Smooth muscle cell (in vitro differentiated cells): ENCODE measurements around the gene DCC. TPM values are rescaled to one million over a fixed set of nuclear protein-coding genes. Genes with fewer than 3 reads are reported as not detected.

Source experiments
- DNase-seq: peaks from one replicate; lab custom pipeline; 2025; ENCODE audit not compliant: unreplicated experiment; lab: John Stamatoyannopoulos, UW
- H2AFZ ChIP-seq: fragments of 200-600 bp; sonication (generic); 2 replicates; pipeline ENCODE4 v1.6.0; 2016; ENCODE audit warnings: antibody characterized with exemption, low read depth, mild to moderate bottlenecking
- H3F3A ChIP-seq: fragments of 200-600 bp; sonication (generic); 2 replicates; pipeline ENCODE4 v1.6.0; 2017; ENCODE audit warnings: antibody characterized with exemption, low read depth
- H3K27ac ChIP-seq: fragments of 200-600 bp; sonication (generic); 2 replicates; pipeline ENCODE4 v1.5.1; 2016; ENCODE audit warnings: low read depth, mild to moderate bottlenecking
- H3K27me3 ChIP-seq: fragments of 200-600 bp; sonication (generic); 2 replicates; pipeline ENCODE4 v1.6.1; 2016; ENCODE audit warnings: low read depth, mild to moderate bottlenecking
- H3K36me3 ChIP-seq: fragments of 200-600 bp; sonication (generic); 2 replicates; pipeline ENCODE4 v1.5.1; 2016; ENCODE audit warnings: low read depth
- H3K4me1 ChIP-seq: fragments of 200-600 bp; sonication (generic); 2 replicates; pipeline ENCODE4 v1.5.1; 2016; ENCODE audit warnings: low read depth
- H3K4me2 ChIP-seq: fragments of 200-600 bp; sonication (generic); 2 replicates; pipeline ENCODE4 v1.6.0; 2016; ENCODE audit warnings: mild to moderate bottlenecking
- H3K4me3 ChIP-seq: fragments of 200-600 bp; sonication (generic); 2 replicates; pipeline ENCODE4 v1.5.1; 2016; ENCODE audit warnings: mild to moderate bottlenecking
- H3K79me2 ChIP-seq: fragments of 200-600 bp; sonication (generic); 2 replicates; pipeline ENCODE4 v1.6.0; 2016; ENCODE audit warnings: low read depth, mild to moderate bottlenecking
- H3K9ac ChIP-seq: fragments of 200-600 bp; sonication (generic); 2 replicates; pipeline ENCODE4 v1.6.0; 2016; ENCODE audit warnings: low read depth
- H3K9me3 ChIP-seq: fragments of 200-600 bp; sonication (generic); replicated peaks from 2 replicates; pipeline ENCODE4 v1.5.1; 2016; ENCODE audit warnings: low read depth
- H4K20me1 ChIP-seq: fragments of 200-600 bp; sonication (generic); 2 replicates; pipeline ENCODE4 v1.6.0; 2016; ENCODE audit warnings: low read depth
- CTCF ChIP-seq: fragments of 200-600 bp; sonication (generic); IDR thresholded peaks from 2 replicates; pipeline ENCODE4 v1.5.1; 2017; ENCODE audit warnings: borderline replicate concordance, mild to moderate bottlenecking, antibody characterized with exemption; ENCODE audit not compliant: insufficient read depth, poor library complexity, severe bottlenecking
- WGBS: methylation state at CpG from one replicate; pipeline ENCODE4 v1.1.7; 2016; ENCODE audit warnings: low lambda C conversion rate; 5-methylcytosine and 5-hydroxymethylcytosine counted together
- polyA plus RNA-seq: library from polyadenylated mRNA; unstranded; fragments of >200 nt; fragmentation: Nextera tagmentation; extraction: Ambion mirVana; gene quantifications from 2 replicates; pipeline ENCODE4 v1.2.1, GENCODE V29; 2016
- total RNA-seq: library from RNA; depleted of rRNA; stranded (reverse); fragments of >200 nt; gene quantifications from 2 replicates; pipeline ENCODE4 v1.2.3, GENCODE V29; 2014

Gene DCC
- total and polyA plus RNA-seq, 2 experiments from 2014 or later, result not detected

GRCh38 chr18:52598921-52599320, 258.9 kb downstream of the DCC start:
- no peaks in the 10 kb centered on the region for H3F3A ChIP-seq
- peaks cover 13% of the 10 kb centered on the region for H3K4me1 ChIP-seq

GRCh38 chr18:52602820-52603219, 262.8 kb downstream of the DCC start:
- Histone ChIP-seq H3K9ac (no peak overlapping the region), H3K27me3 (no peaks in the 10 kb centered on the region), H3F3A (no peaks in the 10 kb centered on the region), H3K4me2 (no peak overlapping the region), H2AFZ (no peak overlapping the region), H3K4me1 (no peaks in the 10 kb centered on the region), H3K27ac (no peak overlapping the region), H3K4me3 (no peak overlapping the region), H4K20me1 (no peaks in the 10 kb centered on the region), H3K36me3 (no peaks in the 10 kb centered on the region), H3K79me2 (no peaks in the 10 kb centered on the region), H3K9me3 (no peaks in the 10 kb centered on the region)
- no peak for DNase-seq
- TF ChIP-seq CTCF, result no peak
- 93% methylated on average over 1 of the region's 1 CpG for WGBS

More at GRCh38 chr18:52598921-52599320, 258.9 kb downstream of the DCC start:
- H3K36me3 ChIP-seq, result no peaks in the 10 kb centered on the region
- WGBS, result 60% methylated on average over 2 of the region's 2 CpGs
- no peak for DNase-seq
- H3K27ac ChIP-seq, result no peak overlapping the region
- no peaks in the 10 kb centered on the region for H3K27me3 ChIP-seq
- H3K79me2 ChIP-seq, result no peaks in the 10 kb centered on the region
- no peaks in the 10 kb centered on the region for H4K20me1 ChIP-seq
- H3K9me3 ChIP-seq, result no peaks in the 10 kb centered on the region
- H3K4me3 ChIP-seq, result no peak overlapping the region
- no peak overlapping the region for H2AFZ ChIP-seq
- H3K9ac ChIP-seq, result no peak overlapping the region
- no peak overlapping the region for H3K4me2 ChIP-seq
- no peak for TF ChIP-seq CTCF

GRCh38 chr18:52605345-52605744, 265.3 kb downstream of the DCC start:
- Histone ChIP-seq H2AFZ (no peak overlapping the region), H3K4me1 (no peaks in the 10 kb centered on the region), H3K27me3 (no peaks in the 10 kb centered on the region), H4K20me1 (no peaks in the 10 kb centered on the region), H3K27ac (no peak overlapping the region), H3F3A (no peaks in the 10 kb centered on the region), H3K4me3 (no peak overlapping the region), H3K4me2 (no peak overlapping the region), H3K9ac (no peak overlapping the region), H3K9me3 (no peaks in the 10 kb centered on the region), H3K79me2 (no peaks in the 10 kb centered on the region), H3K36me3 (no peaks in the 10 kb centered on the region)
- DNase-seq, result no peak
- no peak for TF ChIP-seq CTCF
- 92% methylated on average over 3 of the region's 3 CpGs for WGBS

GRCh38 chr18:52607985-52608384, 268.0 kb downstream of the DCC start:
- no peaks in the 10 kb centered on the region for H3K9me3 ChIP-seq

More at GRCh38 chr18:52607985-52608384, 268.0 kb downstream of the DCC start:
- Histone ChIP-seq H3K4me2 (no peak overlapping the region), H3K4me1 (no peaks in the 10 kb centered on the region), H3K4me3 (no peak overlapping the region), H3K36me3 (no peaks in the 10 kb centered on the region), H3K79me2 (no peaks in the 10 kb centered on the region), H4K20me1 (no peaks in the 10 kb centered on the region), H2AFZ (no peak overlapping the region), H3K27ac (no peak overlapping the region), H3F3A (no peaks in the 10 kb centered on the region), H3K9ac (no peak overlapping the region), H3K27me3 (no peaks in the 10 kb centered on the region)
- DNase-seq, result no peak
- 88% methylated on average over 2 of the region's 2 CpGs for WGBS
- no peak for TF ChIP-seq CTCF
